ENCODE data around the gene FOXO3B.
"Not testable (repeated sequence)": the region's sequence is repeated elsewhere in the genome, so short reads cannot be mapped to it uniquely, and the experiment has no call there.

The FOXO3B gene

DNA sequence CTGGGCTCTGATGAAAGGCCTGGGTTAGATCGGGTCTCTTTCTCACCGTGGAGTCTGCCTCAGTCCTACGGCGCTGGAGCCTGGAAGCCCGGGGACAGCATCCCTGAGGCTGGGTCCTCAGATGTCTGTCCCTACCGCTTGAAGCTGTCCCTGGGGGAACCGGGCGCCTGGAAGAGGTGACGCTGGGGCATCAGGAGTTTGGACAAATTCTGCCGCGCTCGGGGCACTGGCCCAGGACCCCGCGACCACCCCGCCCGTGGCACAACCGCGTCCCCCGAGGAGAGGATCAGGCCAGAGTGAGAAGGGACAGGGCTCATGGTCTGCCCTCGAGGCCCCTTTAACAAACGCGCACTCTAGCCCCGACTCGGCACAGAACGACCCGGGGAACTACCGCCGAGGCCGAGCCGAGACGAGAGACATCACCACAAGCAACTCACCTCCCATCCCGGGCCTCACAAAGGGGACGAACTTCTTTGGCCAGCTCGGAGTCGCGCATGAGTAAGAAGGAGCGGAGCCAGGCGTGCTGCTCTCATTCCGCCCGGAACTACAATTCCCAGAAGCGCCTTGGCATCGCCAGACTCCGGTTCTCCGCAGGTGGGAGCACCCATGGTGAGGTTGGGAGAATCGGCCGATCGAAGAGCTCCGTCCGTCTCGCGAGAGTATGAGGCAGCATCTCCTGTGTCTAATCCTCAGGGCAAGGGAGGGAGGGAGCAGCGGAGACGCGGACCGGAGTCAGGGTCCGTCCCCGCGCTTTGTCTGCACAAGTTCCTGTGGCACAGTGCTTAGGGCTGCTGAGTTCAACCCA is at the start of gene FOXO3B:
Gene FOXO3B (minus strand): TSS at position 548 of the 805 bp plus-strand sequence. CDS start 663 bp downstream, outside the sequence.
- DNase-seq, result peak; percentile 0

- not testable (repeated sequence) for DNase-seq
Observed at GRCh38 chr17:18723509-18723908, 41.4 kb upstream of the FOXO3B start.

- not testable (repeated sequence) for DNase-seq
Observed at GRCh38 chr17:18722612-18723011, 40.5 kb upstream of the FOXO3B start.

DNA sequence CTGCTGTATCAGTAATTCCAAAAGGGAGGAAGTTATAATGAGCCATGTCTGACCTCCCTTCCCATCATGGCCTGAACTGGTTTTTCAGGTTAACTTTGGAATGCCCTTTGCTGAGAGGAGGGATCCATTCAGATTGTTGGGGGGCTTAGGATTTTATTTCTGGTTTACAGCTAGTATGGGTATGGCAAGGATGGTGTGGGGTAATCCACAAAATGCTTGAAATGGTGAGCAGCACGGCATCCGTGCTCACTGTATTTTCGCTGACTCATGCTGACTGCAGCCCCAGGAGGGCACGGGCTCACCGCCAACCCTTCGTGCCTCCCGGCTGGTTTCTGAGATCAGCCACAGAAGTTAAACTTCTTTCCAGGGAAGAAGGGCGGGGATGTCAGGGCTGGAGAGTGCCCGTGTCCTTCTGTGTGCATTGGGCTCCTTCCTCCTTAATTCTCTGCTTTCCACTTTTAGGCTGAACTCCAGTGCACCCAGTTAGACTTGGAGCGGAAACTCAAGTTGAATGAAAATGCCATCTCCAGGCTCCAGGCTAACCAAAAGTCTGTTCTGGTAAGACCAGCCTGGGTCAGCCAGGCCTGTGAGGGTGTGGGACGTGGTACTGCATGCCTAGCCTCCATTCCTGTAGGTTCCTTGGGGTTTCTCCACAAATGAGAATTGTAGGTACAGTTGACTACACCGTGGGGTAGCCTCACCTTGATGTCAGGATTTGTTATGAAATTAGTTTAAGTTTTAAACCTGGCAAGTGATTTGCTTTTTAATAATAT is 39.8 kb upstream of the FOXO3B start:
- DNase-seq, result not testable (repeated sequence)

GRCh38 chr17:18719428-18720110 is 37.5 kb upstream of the FOXO3B start:
- not testable (repeated sequence) for DNase-seq

GRCh38 chr17:18718643-18719427 is 36.7 kb upstream of the FOXO3B start:
- not testable (repeated sequence) for DNase-seq

DNA sequence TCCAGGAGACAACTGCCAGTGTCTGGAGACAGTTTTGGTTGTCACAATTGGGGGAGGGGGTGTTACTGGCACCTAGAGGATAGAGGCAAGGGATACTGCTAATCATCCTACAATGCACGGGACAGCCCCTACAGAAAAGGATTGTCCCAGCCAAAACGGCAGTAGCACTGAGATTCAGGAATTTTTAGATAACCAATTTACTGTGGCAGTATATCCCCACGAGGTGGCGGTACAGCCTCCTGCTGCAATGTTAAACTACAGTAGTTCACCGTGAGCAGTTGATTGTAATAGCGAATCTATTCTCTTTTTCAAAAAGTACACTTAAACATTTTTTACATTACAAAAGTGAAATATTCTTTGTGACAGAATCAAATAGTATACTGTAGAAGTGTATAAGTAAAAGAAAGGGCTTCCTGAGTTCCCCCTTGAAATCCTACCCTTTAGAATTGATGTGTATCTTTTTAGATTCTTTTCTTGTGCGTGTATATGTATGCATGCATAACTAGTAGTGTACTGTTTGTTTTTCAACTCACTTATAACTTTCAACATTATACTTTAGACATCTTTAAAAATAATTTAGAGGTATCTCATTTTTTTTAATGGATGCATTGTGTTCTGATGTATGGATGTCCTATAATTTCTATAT is 30.4 kb upstream of the FOXO3B start:
- not testable (repeated sequence) for DNase-seq

DNA sequence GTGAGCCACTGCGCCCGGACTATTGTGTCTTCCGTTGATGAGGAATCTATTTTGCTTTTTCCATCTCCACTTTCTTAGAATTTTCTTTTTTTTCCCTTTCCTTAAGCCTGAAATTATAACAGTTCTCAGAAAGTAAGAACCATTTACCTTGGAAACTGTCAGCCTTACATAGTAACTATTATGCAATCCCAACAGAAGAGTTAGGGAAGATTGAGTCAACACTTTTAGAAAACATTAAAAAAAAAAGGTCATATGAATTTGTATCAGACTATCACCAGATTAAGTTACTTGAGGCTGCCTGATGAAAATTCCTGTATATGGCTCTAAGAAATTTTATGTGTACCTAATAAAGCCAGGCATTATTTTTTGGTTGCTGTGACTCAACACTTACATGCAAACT is 26.1 kb upstream of the FOXO3B start:
- DNase-seq, result not testable (repeated sequence)

DNA sequence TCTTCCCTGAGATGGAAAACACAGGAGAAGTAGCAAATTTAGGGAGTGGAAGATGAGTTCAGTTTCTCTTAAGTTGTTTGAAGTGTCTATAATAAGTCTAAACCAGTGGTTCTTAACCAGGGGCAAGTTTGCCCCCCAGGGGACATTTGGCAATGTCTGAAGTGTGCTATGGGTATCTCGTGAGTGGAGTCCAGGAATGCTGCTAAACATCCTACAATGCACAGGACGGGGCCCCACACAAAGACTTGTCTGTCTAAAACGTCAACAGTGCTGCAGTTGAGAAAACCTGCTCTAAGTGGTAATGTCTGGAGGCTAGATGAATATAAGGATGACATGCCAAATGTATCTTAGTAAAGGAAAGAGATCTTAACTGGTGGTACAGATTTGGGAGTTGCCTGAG is 23.8 kb upstream of the FOXO3B start:
- not testable (repeated sequence) for DNase-seq

DNA sequence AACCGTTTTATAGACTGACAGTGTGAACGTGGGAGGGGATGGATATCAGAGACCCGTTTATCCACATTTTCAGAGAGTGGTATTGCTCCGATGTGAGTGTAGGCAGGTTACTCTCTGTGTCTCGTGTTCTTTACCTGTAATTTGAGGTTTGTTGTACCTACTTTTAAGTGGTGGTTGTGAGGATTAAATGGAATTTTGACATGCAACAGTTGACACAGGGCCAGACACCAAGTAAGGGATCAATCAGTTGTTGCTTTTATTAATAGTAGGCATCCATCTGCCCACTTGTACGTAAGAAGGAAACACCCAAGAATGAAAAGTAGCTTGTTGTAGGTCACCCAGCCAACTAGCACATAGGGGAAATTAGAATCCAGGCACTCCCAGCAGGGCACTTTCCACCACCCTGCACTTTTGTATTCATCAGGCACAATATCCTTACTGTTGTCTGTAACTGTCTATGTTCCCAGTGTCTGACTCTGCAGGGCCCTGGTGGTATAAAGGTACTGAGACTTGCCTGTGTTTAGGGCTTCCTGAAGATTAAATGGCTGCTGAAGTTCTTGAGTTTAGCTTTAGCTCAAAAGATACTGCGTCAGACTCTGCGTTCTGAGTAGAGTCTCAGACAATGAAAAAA is 16.5 kb upstream of the FOXO3B start:
- DNase-seq, result not testable (repeated sequence)

GRCh38 chr17:18695143-18695542 is 13.0 kb upstream of the FOXO3B start:
- DNase-seq, result not testable (repeated sequence)

GRCh38 chr17:18682668-18683067 is 554 bp upstream of the FOXO3B start:
- DNase-seq, result not testable (repeated sequence)

GRCh38 chr17:18677381-18677780 is 4.7 kb downstream of the FOXO3B start:
- DNase-seq, result not testable (repeated sequence)

DNA sequence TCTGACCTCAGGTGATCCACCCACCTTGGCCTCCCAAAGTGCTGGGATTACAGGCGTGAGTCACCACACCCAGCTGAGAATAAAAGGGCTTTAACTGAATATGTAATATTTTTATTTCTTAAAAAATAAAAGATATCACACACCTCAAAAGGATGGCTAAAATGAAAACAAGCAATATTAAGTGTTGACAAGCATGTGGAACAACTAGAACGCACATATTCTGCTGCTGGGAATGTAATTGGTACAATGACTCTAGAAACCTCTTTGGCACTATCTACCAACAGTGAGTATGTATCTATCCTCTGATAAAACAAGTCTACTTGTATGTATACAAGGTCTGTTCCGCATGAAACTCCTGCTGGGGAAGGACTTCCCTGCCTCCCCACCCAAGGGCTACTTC is 5.2 kb downstream of the FOXO3B start:
- not testable (repeated sequence) for DNase-seq

DNA sequence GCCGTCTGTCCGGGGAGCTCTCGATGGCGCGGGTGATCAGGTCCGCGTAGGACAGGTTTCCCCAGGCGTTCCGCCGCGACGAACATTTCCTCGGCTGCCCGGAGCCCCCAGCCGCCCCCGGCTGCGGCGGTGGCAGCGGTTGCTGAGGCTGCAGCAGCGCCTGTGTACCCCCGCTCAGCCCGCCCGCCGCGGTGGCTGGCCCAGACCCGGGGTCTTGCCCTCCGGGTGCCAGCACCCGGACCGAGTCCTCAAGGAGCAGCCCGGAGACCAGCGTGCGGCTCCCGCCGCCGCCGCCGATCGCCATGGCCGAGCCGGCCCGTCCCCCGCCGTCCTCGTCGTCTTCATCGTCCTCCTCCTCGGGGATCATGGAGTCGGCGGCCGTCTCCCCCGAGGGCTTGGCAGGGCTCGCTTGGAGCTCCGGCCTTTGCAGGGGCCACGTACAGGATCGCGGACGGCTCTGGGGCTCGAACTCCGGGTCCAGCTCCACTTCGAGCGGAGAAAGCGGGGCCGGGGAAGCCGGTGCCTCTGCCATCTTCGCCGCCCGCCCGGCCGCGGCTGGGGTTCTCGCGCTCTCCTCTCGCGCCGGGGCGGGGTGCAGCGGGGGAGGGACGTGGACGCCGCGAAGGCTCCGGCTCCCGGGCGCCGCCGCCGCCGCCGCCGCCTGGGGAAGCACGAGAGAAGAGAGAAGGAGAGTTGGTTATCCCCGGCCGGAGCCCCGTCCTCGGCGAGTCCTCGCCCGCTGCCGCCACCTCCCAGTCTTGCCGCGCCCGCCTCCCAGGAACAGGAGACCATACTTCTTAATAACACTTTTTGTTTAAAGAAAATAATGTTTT is 9.5 kb downstream of the FOXO3B start:
- DNase-seq, result not testable (repeated sequence)

GRCh38 chr17:18668625-18669024 is 13.5 kb downstream of the FOXO3B start:
- not testable (repeated sequence) for DNase-seq

DNA sequence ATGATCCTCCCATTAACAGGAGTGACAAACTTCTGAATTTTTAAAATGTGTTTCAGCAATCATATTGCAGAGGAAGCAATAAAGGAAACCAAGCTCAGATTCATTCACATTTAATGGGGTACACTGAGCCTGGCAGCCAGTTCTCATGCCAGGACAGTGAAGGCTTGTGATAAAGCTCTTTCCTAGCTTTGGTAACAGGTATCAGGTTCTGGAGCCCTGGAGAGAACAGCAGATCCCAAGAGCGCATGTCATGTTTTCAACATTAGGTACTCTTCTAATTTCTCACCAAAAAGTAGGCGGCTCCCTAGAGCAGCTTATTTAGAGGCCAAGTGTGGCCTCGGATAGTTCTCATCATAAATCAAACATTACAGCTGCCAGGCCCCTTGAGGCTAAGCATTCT is 14.6 kb downstream of the FOXO3B start:
- not testable (repeated sequence) for DNase-seq

DNA sequence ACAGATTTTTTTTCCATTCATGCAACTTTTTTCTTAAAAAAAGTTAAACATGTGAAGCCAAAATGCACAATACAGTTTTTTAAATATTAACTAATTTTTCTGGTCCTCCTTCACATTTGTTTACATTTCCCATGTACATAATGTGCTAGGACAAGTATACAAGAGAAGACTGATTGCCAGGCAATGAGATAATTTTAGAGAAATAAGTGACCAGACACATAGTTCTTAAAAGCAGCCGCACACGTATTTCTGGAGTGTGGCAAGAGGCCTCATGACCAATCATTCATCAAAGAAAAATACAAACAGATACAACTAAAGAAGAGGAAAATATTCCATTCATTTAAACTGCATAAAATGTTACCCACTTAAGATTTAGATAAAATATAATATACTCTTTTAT is 15.8 kb downstream of the FOXO3B start:
- DNase-seq, result not testable (repeated sequence)

DNA sequence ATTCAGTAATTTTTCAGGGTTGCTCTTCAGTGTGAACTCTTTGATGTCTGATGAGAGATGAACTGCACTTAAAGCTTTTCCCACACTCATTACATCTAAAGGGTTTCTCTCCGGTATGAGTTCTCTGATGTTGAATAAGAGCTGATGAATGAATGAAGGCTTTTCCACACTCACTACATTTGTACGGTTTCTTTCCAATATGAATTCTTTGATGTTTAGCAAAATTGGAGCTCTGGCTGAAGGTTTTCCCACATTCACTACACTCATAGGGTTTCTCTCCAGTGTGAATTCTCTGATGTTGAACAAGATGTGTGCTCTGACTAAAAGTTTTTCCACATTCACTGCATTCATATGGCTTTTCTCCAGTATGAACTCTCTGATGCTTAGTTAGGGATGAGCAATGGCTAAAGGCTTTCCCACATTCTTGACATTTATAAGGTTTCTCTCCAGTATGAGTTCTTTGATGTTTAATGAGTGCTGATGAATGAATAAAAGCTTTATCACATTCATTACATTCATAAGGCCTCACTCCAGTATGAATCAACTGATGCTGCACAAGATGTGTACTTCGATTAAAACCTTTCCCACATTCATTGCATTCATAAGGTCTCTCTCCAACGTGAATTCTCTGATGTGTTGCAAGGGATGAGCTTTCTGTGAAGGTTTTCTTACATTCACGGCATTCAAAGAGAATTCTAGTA is 20.0 kb downstream of the FOXO3B start:
- not testable (repeated sequence) for DNase-seq

DNA sequence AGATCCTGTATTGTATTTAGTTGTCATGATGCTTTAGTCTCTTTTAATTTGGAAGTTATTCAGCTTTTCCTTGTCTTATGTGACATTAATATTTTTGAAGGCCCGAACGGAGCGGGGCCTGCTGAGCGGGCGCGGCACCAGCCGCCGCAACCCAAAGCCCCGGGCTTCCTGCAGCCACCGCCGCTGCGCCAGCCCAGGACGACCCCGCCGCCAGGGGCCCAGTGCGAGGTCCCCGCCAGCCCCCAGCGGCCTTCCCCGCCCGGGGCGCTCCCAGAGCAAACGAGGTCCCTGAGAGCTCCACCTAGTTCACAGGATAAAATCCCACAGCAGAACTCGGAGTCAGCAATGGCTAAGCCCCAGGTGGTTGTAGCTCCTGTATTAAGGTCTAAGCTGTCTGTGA is 32.0 kb downstream of the FOXO3B start:
- DNase-seq, result not testable (repeated sequence)

All from KG1 (cell line).